A549 (cell line): Measurements from ENCODE around the gene PLOD2. TPM values are rescaled to one million over a fixed set of nuclear protein-coding genes. Genes with fewer than 3 reads are reported as not detected.

ENCODE experiments used
- ATAC-seq, 2 experiments: fragments of 200-7000 bp in 1 of 2; fragments of >200 bp in 1 of 2; cut with Nextera tagmentation in 1 of 2; cut with Tn5 transposase in 1 of 2; 3 replicates each; pipeline versions ENCODE4 v1.8.0 to v1.9.1; 2018 to 2020; ENCODE audit warnings: mild to moderate bottlenecking in 1 of 2, moderate library complexity in 1 of 2
- CTCF ChIA-PET: fragments of 300-600 bp; sonication (Branson Sonifier 250); formaldehyde crosslinking; extraction: SDS; loops from one replicate; lab custom pipeline; 2021; ENCODE audit warnings: antibody characterized with exemption, inconsistent platforms; lab: Yijun Ruan, JAX
- POLR2A ChIA-PET: fragments of 350-600 bp; formaldehyde crosslinking; extraction: SDS; loops from one replicate; lab custom pipeline; 2021; ENCODE audit warnings: antibody characterized with exemption, inconsistent platforms; lab: Yijun Ruan, JAX
- DNase-seq, 2 experiments: peaks; one replicate each; pipeline versions ENCODE4 v3.0.0 to v3.0.0-alpha.2; 2011 to 2016; ENCODE audit warnings: low read depth in 1 of 2, low spot score in 1 of 2
- FAIRE-seq: peaks from 2 replicates; lab custom pipeline; 2011; peaks lifted over from hg19 to GRCh38; lab: Jason Lieb, UNC
- H3K27ac ChIP-seq, 2 experiments: fragments of >200 bp; sonication (Bioruptor Twin); formaldehyde crosslinking; 3 replicates each; pipeline ENCODE4 v1.5.1; 2016 to 2017
- H3K4me1 ChIP-seq: fragments of >200 bp; sonication (Bioruptor Twin); formaldehyde crosslinking; 3 replicates; pipeline ENCODE4 v1.6.1; 2016
- H3K4me2 ChIP-seq: fragments of >200 bp; sonication (Bioruptor Twin); formaldehyde crosslinking; 3 replicates; pipeline ENCODE4 v1.6.1; 2016
- H3K4me3 ChIP-seq: fragments of >200 bp; sonication (Bioruptor Twin); formaldehyde crosslinking; 3 replicates; pipeline ENCODE4 v1.5.1; 2016
- H3K9me3 ChIP-seq: fragments of >200 bp; sonication (Bioruptor Twin); formaldehyde crosslinking; 3 replicates; pipeline ENCODE4 v1.6.1; 2016
- BHLHE40 ChIP-seq: IDR thresholded peaks from 2 replicates; pipeline ENCODE4 v1.6.1; 2012; ENCODE audit warnings: low read depth, low read length, inconsistent platforms
- CHD4 ChIP-seq: fragments of 200-600 bp; sonication (generic); IDR thresholded peaks from 2 replicates; pipeline ENCODE4 v1.6.1; 2016; ENCODE audit warnings: antibody characterized with exemption, mild to moderate bottlenecking, borderline replicate concordance
- EHMT2 ChIP-seq: fragments of 200-600 bp; sonication (generic); IDR thresholded peaks from 2 replicates; pipeline ENCODE4 v1.6.1; 2016; ENCODE audit warnings: antibody characterized with exemption, low read depth, mild to moderate bottlenecking, moderate library complexity
- EP300 ChIP-seq, 2 experiments: fragments of >200 bp; sonication (Bioruptor Twin); formaldehyde crosslinking; IDR thresholded peaks; 2 replicates in 1 of 2; 3 replicates in 1 of 2; pipeline ENCODE4 v1.6.1; 2016 to 2017
- FOSL2 ChIP-seq, 2 experiments: fragments of 450-650 bp in 1 of 2; fragments of >200 bp in 1 of 2; sonication (Bioruptor Twin) in 1 of 2; formaldehyde crosslinking; IDR thresholded peaks; 2 replicates each; pipeline versions ENCODE4 v1.5.0 to v1.6.1; 2016 to 2020; ENCODE audit warnings: mild to moderate bottlenecking in 1 of 2, moderate library complexity in 1 of 2
- FOXS1 ChIP-seq: fragments of 250-450 bp; sonication (Bioruptor Pico); IDR thresholded peaks from 2 replicates; pipeline ENCODE4 v1.5.0; 2020; ENCODE audit warnings: mild to moderate bottlenecking, moderate library complexity
- HDAC2 ChIP-seq: fragments of 200-600 bp; sonication (generic); IDR thresholded peaks from 2 replicates; pipeline ENCODE4 v1.6.1; 2016
- HOXA7 ChIP-seq: fragments of 250-450 bp; sonication (Bioruptor Pico); IDR thresholded peaks from 2 replicates; pipeline ENCODE4 v1.5.0; 2020; ENCODE audit warnings: mild to moderate bottlenecking, moderate library complexity
- HOXB13 ChIP-seq: fragments of 250-450 bp; sonication (Bioruptor Pico); IDR thresholded peaks from 2 replicates; pipeline ENCODE4 v1.5.0; 2020; ENCODE audit warnings: low read depth, mild to moderate bottlenecking, moderate library complexity
- JUN ChIP-seq, 2 experiments: fragments of >200 bp; sonication (Bioruptor Twin); formaldehyde crosslinking; IDR thresholded peaks; 2 replicates in 1 of 2; 3 replicates in 1 of 2; pipeline ENCODE4 v1.6.1; 2016 to 2017
- JUNB ChIP-seq: fragments of >200 bp; sonication (Bioruptor Twin); formaldehyde crosslinking; IDR thresholded peaks from 2 replicates; pipeline ENCODE4 v1.6.1; 2016
- MAFK ChIP-seq: fragments of 450-650 bp; IDR thresholded peaks from 2 replicates; pipeline ENCODE4 v1.6.1; 2014; ENCODE audit not compliant: partially characterized antibody
- NPAS2 ChIP-seq: fragments of 250-450 bp; sonication (Bioruptor Pico); IDR thresholded peaks from 2 replicates; pipeline ENCODE4 v1.8.0; 2022; ENCODE audit warnings: mild to moderate bottlenecking, moderate library complexity, borderline replicate concordance
- PHF8 ChIP-seq: fragments of 200-600 bp; sonication (generic); IDR thresholded peaks from 2 replicates; pipeline ENCODE4 v1.6.1; 2016; ENCODE audit warnings: low read depth, mild to moderate bottlenecking, antibody characterized with exemption, moderate library complexity, borderline replicate concordance
- POLR2AphosphoS2 ChIP-seq: conservative IDR thresholded peaks from 2 replicates; pipeline ENCODE4 v1.6.1; 2012; ENCODE audit warnings: low read length, improper control_type of control experiment, inconsistent platforms
- RAD21 ChIP-seq, 2 experiments: fragments of >200 bp in 1 of 2; sonication (Bioruptor Twin) in 1 of 2; formaldehyde crosslinking in 1 of 2; IDR thresholded peaks in 1 of 2; conservative IDR thresholded peaks in 1 of 2; 2 replicates in 1 of 2; 3 replicates in 1 of 2; pipeline ENCODE4 v1.6.1; 2012 to 2018; ENCODE audit warnings: inconsistent platforms in 1 of 2
- RFX5 ChIP-seq: fragments of 450-650 bp; IDR thresholded peaks from 2 replicates; pipeline ENCODE4 v1.7.1; 2014; ENCODE audit warnings: antibody characterized with exemption, mild to moderate bottlenecking, moderate library complexity
- SREBF2 ChIP-seq: fragments of 450-650 bp; IDR thresholded peaks from 2 replicates; pipeline ENCODE4 v1.6.1; 2014; ENCODE audit warnings: mild to moderate bottlenecking, moderate library complexity
- TP53 ChIP-seq: fragments of 250-450 bp; sonication (Bioruptor Pico); IDR thresholded peaks from 2 replicates; pipeline ENCODE4 v1.5.0; 2021; ENCODE audit warnings: mild to moderate bottlenecking, moderate library complexity
- ZC3H11A ChIP-seq: fragments of 450-650 bp; IDR thresholded peaks from 2 replicates; pipeline ENCODE4 v1.6.1; 2014; ENCODE audit warnings: antibody characterized with exemption, mild to moderate bottlenecking
- ZSCAN20 ChIP-seq: fragments of 250-450 bp; sonication (Bioruptor Pico); IDR thresholded peaks from 2 replicates; pipeline ENCODE4 v1.8.0; 2022; ENCODE audit warnings: mild to moderate bottlenecking, moderate library complexity
- WGBS: methylation state at CpG from one replicate; pipeline ENCODE4 v1.1.6; 2017; ENCODE audit errors: missing lambda C conversion rate; 5-methylcytosine and 5-hydroxymethylcytosine counted together
- polyA plus RNA-seq, 4 experiments: library from polyadenylated mRNA; depleted of rRNA in 3 of 4; stranded (reverse); fragments of >200 nt; fragmentation: RNase III in 1 of 4; extraction: RNeasy Plus Mini Kit Qiagen cat#74134 plus additional on column Dnase treatment in 1 of 4; gene quantifications; 2 replicates in 3 of 4; 3 replicates in 1 of 4; pipeline ENCODE4 v1.2.3, GENCODE V29; 2011 to 2017
- TF ChIP-seq, protein P1 (sequence below): fragments of 450-650 bp; IDR thresholded peaks from 2 replicates; pipeline ENCODE4 v1.6.1; 2014; ENCODE audit warnings: antibody characterized with exemption
- TF ChIP-seq, protein P2 (sequence below): IDR thresholded peaks from 2 replicates; pipeline ENCODE4 v1.6.1; 2012
- TF ChIP-seq, protein P3 (sequence below): fragments of 250-450 bp; sonication (Bioruptor Pico); IDR thresholded peaks from 2 replicates; pipeline ENCODE4 v1.5.0; 2021; ENCODE audit warnings: mild to moderate bottlenecking, moderate library complexity, borderline replicate concordance
- TF ChIP-seq, protein P4 (sequence below): fragments of 150-350 bp; IDR thresholded peaks from 2 replicates; pipeline ENCODE4 v1.6.1; 2014; ENCODE audit warnings: low read depth, mild to moderate bottlenecking, low read length

PLOD2 gene
- polyA plus RNA-seq, 2 of the 4 experiments (the other 2 are of a cell fraction): 159 to 174 TPM

DNA sequence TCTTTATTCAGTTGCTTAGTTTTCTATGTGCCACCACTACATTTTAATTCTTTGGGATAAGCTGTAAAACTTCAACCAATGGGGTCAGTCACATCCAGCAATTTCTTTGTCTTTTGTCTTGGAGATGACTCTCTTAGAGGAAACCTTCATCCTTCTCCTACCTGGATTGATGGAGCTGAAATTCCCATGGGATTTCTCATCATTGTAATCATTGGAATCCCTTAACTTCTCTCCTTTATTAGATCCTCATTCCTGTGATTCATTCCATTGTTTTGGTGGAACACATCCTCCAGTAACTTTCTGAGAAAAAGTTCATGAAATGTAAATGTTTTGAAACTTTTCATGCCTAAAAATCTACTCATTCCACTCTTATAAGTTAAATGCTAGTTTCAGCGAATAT is 9.6 kb upstream of the PLOD2 start:
- no peak for DNase-seq
- POLR2A ChIA-PET: no interaction called here
- WGBS: 95% methylated on average over 1 of the region's 1 CpG
- FAIRE-seq: no peak
- Histone ChIP-seq H3K9me3 (0 out of 3 replicates have a peak, but pooled peaks cover 3% of the 10 kb centered on the region), H3K4me3 (no peak overlapping the region), H3K27ac (no peak overlapping the region)
- TF ChIP-seq SREBF2 (no peak), ZC3H11A (no peak), MAFK (no peak), EHMT2 (no peak), FOXS1 (CRISPR knock-in tag) (no peak), NPAS2 (CRISPR knock-in tag) (no peak), CHD4 (no peak)
- TF ChIP-seq, protein P1, sequence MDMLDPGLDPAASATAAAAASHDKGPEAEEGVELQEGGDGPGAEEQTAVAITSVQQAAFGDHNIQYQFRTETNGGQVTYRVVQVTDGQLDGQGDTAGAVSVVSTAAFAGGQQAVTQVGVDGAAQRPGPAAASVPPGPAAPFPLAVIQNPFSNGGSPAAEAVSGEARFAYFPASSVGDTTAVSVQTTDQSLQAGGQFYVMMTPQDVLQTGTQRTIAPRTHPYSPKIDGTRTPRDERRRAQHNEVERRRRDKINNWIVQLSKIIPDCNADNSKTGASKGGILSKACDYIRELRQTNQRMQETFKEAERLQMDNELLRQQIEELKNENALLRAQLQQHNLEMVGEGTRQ: no peak
- TF ChIP-seq, protein P2, sequence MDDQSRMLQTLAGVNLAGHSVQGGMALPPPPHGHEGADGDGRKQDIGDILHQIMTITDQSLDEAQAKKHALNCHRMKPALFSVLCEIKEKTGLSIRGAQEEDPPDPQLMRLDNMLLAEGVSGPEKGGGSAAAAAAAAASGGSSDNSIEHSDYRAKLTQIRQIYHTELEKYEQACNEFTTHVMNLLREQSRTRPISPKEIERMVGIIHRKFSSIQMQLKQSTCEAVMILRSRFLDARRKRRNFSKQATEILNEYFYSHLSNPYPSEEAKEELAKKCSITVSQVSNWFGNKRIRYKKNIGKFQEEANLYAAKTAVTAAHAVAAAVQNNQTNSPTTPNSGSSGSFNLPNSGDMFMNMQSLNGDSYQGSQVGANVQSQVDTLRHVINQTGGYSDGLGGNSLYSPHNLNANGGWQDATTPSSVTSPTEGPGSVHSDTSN: no peak
- TF ChIP-seq, protein P3, sequence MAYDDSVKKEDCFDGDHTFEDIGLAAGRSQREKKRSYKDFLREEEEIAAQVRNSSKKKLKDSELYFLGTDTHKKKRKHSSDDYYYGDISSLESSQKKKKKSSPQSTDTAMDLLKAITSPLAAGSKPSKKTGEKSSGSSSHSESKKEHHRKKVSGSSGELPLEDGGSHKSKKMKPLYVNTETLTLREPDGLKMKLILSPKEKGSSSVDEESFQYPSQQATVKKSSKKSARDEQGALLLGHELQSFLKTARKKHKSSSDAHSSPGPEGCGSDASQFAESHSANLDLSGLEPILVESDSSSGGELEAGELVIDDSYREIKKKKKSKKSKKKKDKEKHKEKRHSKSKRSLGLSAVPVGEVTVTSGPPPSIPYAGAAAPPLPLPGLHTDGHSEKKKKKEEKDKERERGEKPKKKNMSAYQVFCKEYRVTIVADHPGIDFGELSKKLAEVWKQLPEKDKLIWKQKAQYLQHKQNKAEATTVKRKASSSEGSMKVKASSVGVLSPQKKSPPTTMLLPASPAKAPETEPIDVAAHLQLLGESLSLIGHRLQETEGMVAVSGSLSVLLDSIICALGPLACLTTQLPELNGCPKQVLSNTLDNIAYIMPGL: no peak
- TF ChIP-seq, all 56 proteins: peak for 0
- no peak for ATAC-seq
- CTCF ChIA-PET: interaction anchor here (0.7 to 6.2 kb wide), 5 partner anchors 11 to 105 kb away, joined by 3 to 28 read pairs (median 5); no protein-coding TSS in a partner anchor
- no peak overlapping the region for H3K4me2 ChIP-seq
- peaks cover 39% of the 10 kb centered on the region for H3K4me1 ChIP-seq

- CTCF ChIA-PET: interaction anchor here (0.7 to 6.2 kb wide), 4 partner anchors 12 to 105 kb away, joined by 3 to 28 read pairs (median 6); no protein-coding TSS in a partner anchor
Observed at GRCh38 chr3:146169891-146170290, 8.9 kb upstream of the PLOD2 start.

More at GRCh38 chr3:146169891-146170290, 8.9 kb upstream of the PLOD2 start:
- Histone ChIP-seq H3K4me2 (no peak overlapping the region), H3K9me3 (0 out of 3 replicates have a peak, but pooled peaks cover 3% of the 10 kb centered on the region), H3K4me1 (peaks cover 43% of the 10 kb centered on the region), H3K4me3 (no peak overlapping the region), H3K27ac (peak overlapping the region in 1 of 2 experiments; percentile 62; a peak in 3 of 6 replicates)
- DNase-seq: no peak
- POLR2A ChIA-PET: no interaction called here
- TF ChIP-seq, protein P4, sequence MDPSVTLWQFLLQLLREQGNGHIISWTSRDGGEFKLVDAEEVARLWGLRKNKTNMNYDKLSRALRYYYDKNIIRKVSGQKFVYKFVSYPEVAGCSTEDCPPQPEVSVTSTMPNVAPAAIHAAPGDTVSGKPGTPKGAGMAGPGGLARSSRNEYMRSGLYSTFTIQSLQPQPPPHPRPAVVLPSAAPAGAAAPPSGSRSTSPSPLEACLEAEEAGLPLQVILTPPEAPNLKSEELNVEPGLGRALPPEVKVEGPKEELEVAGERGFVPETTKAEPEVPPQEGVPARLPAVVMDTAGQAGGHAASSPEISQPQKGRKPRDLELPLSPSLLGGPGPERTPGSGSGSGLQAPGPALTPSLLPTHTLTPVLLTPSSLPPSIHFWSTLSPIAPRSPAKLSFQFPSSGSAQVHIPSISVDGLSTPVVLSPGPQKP: no peak
- no peak for TF ChIP-seq BHLHE40
- no peak for TF ChIP-seq FOSL2 (IDR thresholded peaks at IDR 0.05)
- no peak for TF ChIP-seq FOSL2 (CRISPR knock-in tag; IDR thresholded peaks at IDR 0.05)
- TF ChIP-seq POLR2AphosphoS2: no peak
- TF ChIP-seq JUNB: no peak
- TF ChIP-seq HDAC2: no peak
- TF ChIP-seq HOXA7: no peak
- TF ChIP-seq, protein P2: no peak
- no peak for TF ChIP-seq RFX5
- no peak for TF ChIP-seq HOXB13 (CRISPR knock-in tag)
- TF ChIP-seq EP300 (IDR thresholded peaks at IDR 0.05): no peak
- no peak for TF ChIP-seq RAD21 (conservative IDR thresholded peaks at IDR 0.05 in 1 of 2, IDR thresholded peaks at IDR 0.05 in 1 of 2)
- no peak for TF ChIP-seq JUN (IDR thresholded peaks at IDR 0.05)
- TF ChIP-seq, protein P3: no peak
- TF ChIP-seq, protein P1: no peak
- no peak for TF ChIP-seq TP53 (CRISPR knock-in tag)
- TF ChIP-seq PHF8: no peak
- no peak for TF ChIP-seq ZSCAN20
- no peak for ATAC-seq
- FAIRE-seq: no peak
- WGBS: 86% methylated on average over 1 of the region's 1 CpG
